GM10248 (cell line): ENCODE data around the gene REXO2.
A peak's percentile ranks its signal among the peaks of the same experiment; 100 is the strongest.

ENCODE experiments used
- CTCF ChIA-PET: fragments of 300-600 bp; sonication (Branson Sonifier 250); formaldehyde crosslinking; extraction: SDS; loops from one replicate; lab custom pipeline; 2021; ENCODE audit warnings: antibody characterized with exemption; lab: Yijun Ruan, JAX
- POLR2A ChIA-PET: fragments of 350-650 bp; sonication (Branson Sonifier 250); formaldehyde crosslinking; extraction: SDS; loops from one replicate; lab custom pipeline; 2020; ENCODE audit warnings: antibody characterized with exemption; lab: Yijun Ruan, JAX
- DNase-seq: peaks from one replicate; pipeline ENCODE4 v3.0.0; 2012; ENCODE audit errors: extremely low spot score
- CTCF ChIP-seq: IDR thresholded peaks from 2 replicates; pipeline ENCODE4 v1.5.1; 2012; ENCODE audit warnings: mild to moderate bottlenecking, low read depth; ENCODE audit errors: extremely low read depth, missing control alignments, control extremely low read depth

REXO2 gene

GRCh38 chr11:114398303-114398920 is 40.9 kb upstream of the REXO2 start:
- no peak for TF ChIP-seq CTCF
- ChIA-PET POLR2A (no interaction called here), CTCF (interaction anchor here (0.9 to 1.3 kb wide), 2 partner anchors 12 to 32 kb away, joined by 3 read pairs; no protein-coding TSS in a partner anchor)
- no peak for DNase-seq

- POLR2A ChIA-PET, result no interaction called here
- TF ChIP-seq CTCF, result no peak
- DNase-seq, result no peak
- CTCF ChIA-PET, result interaction anchor here (1.4 kb wide), 1 partner anchor 17 kb away, joined by 3 read pairs; no protein-coding TSS in a partner anchor
Measured at GRCh38 chr11:114399490-114400215, 39.6 kb upstream of the REXO2 start.

- peak; percentile 14 for TF ChIP-seq CTCF
- POLR2A ChIA-PET, result no interaction called here
- DNase-seq, result peak; percentile 95
- CTCF ChIA-PET, result interaction anchor here (1.4 kb wide), 1 partner anchor 17 kb away, joined by 3 read pairs; no protein-coding TSS in a partner anchor
Measured at GRCh38 chr11:114400216-114400914, 38.9 kb upstream of the REXO2 start, which contains the start of the genes C11orf71 and RBM7. Gene C11orf71 (minus strand): TSS chr11:114400511. CDS start chr11:114400331, 180 bp downstream. Gene RBM7 (plus strand): TSS chr11:114400666. CDS start chr11:114400672, 6 bp downstream.

DNA sequence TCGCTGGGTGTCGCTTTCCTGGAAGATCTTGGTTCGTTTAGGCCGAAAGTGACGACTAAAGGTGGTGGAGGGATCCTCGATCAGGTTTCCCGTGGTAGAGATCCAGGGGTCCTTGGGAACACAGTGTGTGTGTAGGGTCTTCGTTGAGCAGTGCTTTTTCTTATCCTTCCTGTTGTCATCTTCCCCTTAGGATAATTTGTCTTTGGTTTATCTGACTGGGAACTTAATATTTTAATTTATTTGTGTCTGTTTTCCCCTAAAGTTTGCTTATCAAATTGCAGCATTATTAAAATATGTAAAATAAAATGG is 38.4 kb upstream of the REXO2 start:
- ChIA-PET CTCF (interaction anchor here (1.4 kb wide), 1 partner anchor 16 kb away, joined by 3 read pairs; no protein-coding TSS in a partner anchor), POLR2A (no interaction called here)
- no peak for DNase-seq
- TF ChIP-seq CTCF, result no peak

- POLR2A ChIA-PET, result no interaction called here
- CTCF ChIA-PET, result no interaction called here
- no peak for DNase-seq
- no peak for TF ChIP-seq CTCF
Measured at GRCh38 chr11:114401311-114401710, 38.0 kb upstream of the REXO2 start.

- ChIA-PET POLR2A (no interaction called here), CTCF (interaction anchor here (1.2 to 1.3 kb wide), 2 partner anchors 8 to 72 kb away, joined by 3 read pairs; no protein-coding TSS in a partner anchor)
- no peak for TF ChIP-seq CTCF
- DNase-seq, result no peak
Measured at GRCh38 chr11:114412946-114413345, 26.3 kb upstream of the REXO2 start.
